GM18502 (cell line): ENCODE measurements around the gene LRRTM1.

Experiments
- ATAC-seq: cut with Tn5 transposase; IDR thresholded peaks from one replicate; pipeline ENCODE4 v1.9.1; 2021; ENCODE audit warnings: mild to moderate bottlenecking; ENCODE audit not compliant: unreplicated experiment, poor library complexity

The LRRTM1 gene

DNA sequence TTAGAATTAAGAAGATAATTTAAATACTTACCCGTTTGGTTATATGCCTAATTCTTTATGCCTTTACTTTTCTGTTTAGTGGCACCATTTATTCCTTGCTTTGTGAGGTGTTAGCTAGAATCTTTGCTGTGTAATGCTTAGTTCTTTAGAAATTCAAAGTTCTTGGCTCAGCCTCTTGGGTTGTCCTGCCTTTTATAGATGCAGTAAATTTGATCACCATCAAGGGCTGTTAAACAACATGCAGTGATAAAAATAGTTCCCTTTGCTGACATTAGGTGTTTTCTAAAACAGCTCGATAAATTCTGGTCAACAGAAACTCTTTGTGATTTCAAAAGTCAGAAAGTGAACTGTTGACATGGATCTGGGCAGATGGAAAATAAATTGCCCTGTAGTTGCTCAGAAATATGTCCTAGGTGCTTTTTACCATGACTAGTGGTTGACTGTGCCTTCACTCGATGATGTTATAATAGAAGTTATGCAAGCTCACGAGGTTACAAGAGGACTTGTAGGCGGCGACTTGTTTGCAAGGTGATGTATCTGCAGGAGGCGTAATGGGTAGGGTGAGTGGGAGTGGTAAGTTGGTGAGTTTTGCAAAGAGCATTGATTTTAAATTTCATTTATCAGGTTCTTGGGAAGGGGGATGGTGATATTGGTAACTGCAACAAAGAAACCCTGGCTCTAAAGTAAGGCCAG, 52.1 kb downstream of the LRRTM1 start:
- ATAC-seq = no peak
